HG02571 (cell line): ENCODE results near the gene PCP4L1.
"Not testable (repeated sequence)": the region's sequence is repeated elsewhere in the genome, so short reads cannot be mapped to it uniquely, and the experiment has no call there.

Source experiments
- ATAC-seq: cut with Tn5 transposase; IDR thresholded peaks from one replicate; pipeline ENCODE4 v1.9.1; 2021; ENCODE audit warnings: mild to moderate bottlenecking, moderate library complexity; ENCODE audit not compliant: unreplicated experiment

Gene PCP4L1

GRCh38 chr1:161313554-161314200, 55.1 kb downstream of the PCP4L1 start:
- peak; percentile 6 for ATAC-seq

- ATAC-seq: peak; percentile 89
These were observed 55.8 kb downstream of the PCP4L1 start, which contains the start of gene SDHC for GRCh38 chr1:161314201-161314981. Gene SDHC, plus strand, starts transcription at chr1:161314381. Its CDS starts 25 bp downstream, at chr1:161314406.

GRCh38 chr1:161315841-161316674, 57.5 kb downstream of the PCP4L1 start:
- ATAC-seq: not testable (repeated sequence)

- no peak for ATAC-seq
These were observed 65.5 kb downstream of the PCP4L1 start for GRCh38 chr1:161324020-161324419.

- no peak for ATAC-seq
These were observed 71.8 kb downstream of the PCP4L1 start for GRCh38 chr1:161330346-161330745.

- no peak for ATAC-seq
These were observed 74.6 kb downstream of the PCP4L1 start for GRCh38 chr1:161333166-161333565.
